Calu3 (cell line): ENCODE measurements around the gene MPIG6B. TPM values are rescaled to one million over a fixed set of nuclear protein-coding genes. Genes with fewer than 3 reads are reported as not detected.
"Not testable (repeated sequence)": the region's sequence is repeated elsewhere in the genome, so short reads cannot be mapped to it uniquely, and the experiment has no call there.

ENCODE experiments used
- BruUV-seq: library from RNA; stranded (reverse); fragments of 400-500 nt; replicated peaks from 2 replicates; lab custom pipeline; 2021; lab: Mats Ljungman, UMichigan
- CTCF ChIA-PET: fragments of 300-600 bp; sonication (Branson Sonifier 250); formaldehyde crosslinking; loops from one replicate; lab custom pipeline; 2022; ENCODE audit warnings: antibody characterized with exemption; lab: Charles Lee
- DNase-seq: peaks from one replicate; pipeline ENCODE4 v3.0.0; 2022
- H3K27ac Mint-ChIP-seq: one replicate; pipeline ENCODE4 v1.8.0; 2022; ENCODE audit warnings: mixed read lengths; ENCODE audit not compliant: unreplicated experiment
- H3K27me3 Mint-ChIP-seq: one replicate; pipeline ENCODE4 v1.8.0; 2022; ENCODE audit warnings: mixed read lengths; ENCODE audit not compliant: unreplicated experiment
- H3K36me3 Mint-ChIP-seq: one replicate; pipeline ENCODE4 v1.8.0; 2022; ENCODE audit warnings: mild to moderate bottlenecking, moderate library complexity, mixed read lengths; ENCODE audit not compliant: insufficient read depth, unreplicated experiment
- H3K4me1 Mint-ChIP-seq: one replicate; pipeline ENCODE4 v1.8.0; 2022; ENCODE audit warnings: mild to moderate bottlenecking, low read depth, mixed read lengths; ENCODE audit not compliant: unreplicated experiment
- H3K4me3 Mint-ChIP-seq: one replicate; pipeline ENCODE4 v1.8.0; 2022; ENCODE audit warnings: mild to moderate bottlenecking, low read depth, moderate library complexity, mixed read lengths; ENCODE audit not compliant: unreplicated experiment
- H3K9me3 Mint-ChIP-seq: one replicate; pipeline ENCODE4 v1.8.0; 2022; ENCODE audit warnings: low read depth, mixed read lengths; ENCODE audit not compliant: unreplicated experiment
- CTCF ChIP-seq: fragments of 200-600 bp; IDR thresholded peaks from one replicate; pipeline ENCODE4 v1.8.0; 2022; ENCODE audit warnings: antibody characterized with exemption; ENCODE audit not compliant: unreplicated experiment
- intact Hi-C: fragments of 100-400 bp; cut with micrococcal nuclease; formaldehyde crosslinking; loops from one replicate; pipeline ENCODE4 v1.10.0; 2022; ENCODE audit not compliant: unreplicated experiment
- total RNA-seq: library from RNA; stranded (reverse); gene quantifications from 2 replicates; pipeline ENCODE4 v1.2.3, GENCODE V29; 2022

MPIG6B gene
- total RNA-seq, 1 experiment from 2014 or later: not detected

DNA sequence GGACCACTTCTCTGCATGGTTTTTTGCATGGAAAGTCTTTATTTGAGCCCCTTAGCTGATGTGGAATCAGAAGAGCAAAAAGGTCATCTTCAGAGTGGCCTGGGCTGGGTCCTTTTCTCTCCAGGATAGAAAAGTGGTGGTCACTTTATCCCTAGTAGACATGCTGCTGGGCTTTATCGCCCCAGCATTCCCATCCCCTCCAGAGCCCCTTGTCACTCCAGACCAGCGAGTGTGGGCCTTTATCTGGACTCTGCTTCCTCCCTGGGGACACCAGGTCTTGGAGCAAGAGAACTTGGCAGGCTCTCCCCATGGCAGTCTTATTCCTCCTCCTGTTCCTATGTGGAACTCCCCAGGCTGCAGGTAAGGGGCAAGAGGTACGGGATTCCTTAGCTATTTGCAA lies 16.6 kb upstream of the MPIG6B start, which contains the start of gene LY6G6F:
Gene LY6G6F, plus strand, starts transcription at position 268 of the 400 bp plus-strand sequence. Its CDS starts 41 bp downstream, at position 309.
- no peak for TF ChIP-seq CTCF
- DNase-seq: no peak
- intact Hi-C loops: no loop called here
- CTCF ChIA-PET: interaction anchor here (0.7 to 1.2 kb wide), 2 partner anchors 68 to 81 kb away, joined by 3 read pairs; no protein-coding TSS in a partner anchor
- Mint-ChIP-seq H3K4me1 (peaks cover 19% of the 10 kb centered on the region), H3K27me3 (no peaks in the 10 kb centered on the region), H3K27ac (no peak within 1 kb of the TSS), H3K9me3 (no peaks in the 10 kb centered on the region), H3K36me3 (peaks cover 17% of the 10 kb centered on the region), H3K4me3 (no peak within 1 kb of the TSS)
- no TSS peak for BruUV-seq

- no TSS peak for BruUV-seq
- intact Hi-C loops: no loop called here
- Mint-ChIP-seq H3K4me3 (no peak overlapping the region), H3K9me3 (no peaks in the 10 kb centered on the region), H3K4me1 (peaks cover 30% of the 10 kb centered on the region), H3K27me3 (peaks cover 7% of the 10 kb centered on the region), H3K27ac (no peak overlapping the region), H3K36me3 (peaks cover 12% of the 10 kb centered on the region)
- TF ChIP-seq CTCF: no peak
- CTCF ChIA-PET: no interaction called here
- DNase-seq: no peak
Measured at GRCh38 chr6:31707701-31708100, 15.5 kb upstream of the MPIG6B start.

DNA sequence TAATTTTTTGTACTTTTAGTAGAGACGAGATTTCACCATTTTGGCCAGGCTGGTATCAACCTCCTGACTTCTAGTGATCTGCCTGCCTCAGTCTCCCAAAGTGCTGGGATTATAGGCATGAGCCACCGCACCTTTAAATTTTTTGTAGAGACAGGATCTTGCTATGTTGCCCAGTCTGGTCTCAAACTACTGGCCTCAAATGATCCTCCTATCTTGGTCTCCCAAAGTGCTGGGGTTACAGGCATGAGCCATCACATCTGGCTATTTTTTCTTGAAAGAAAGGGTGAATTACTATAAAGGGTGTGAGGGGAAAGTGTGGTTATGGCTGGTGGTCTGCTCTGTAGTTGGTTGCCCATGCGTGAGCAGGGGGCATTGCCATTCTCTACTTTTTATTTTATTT lies 14.9 kb upstream of the MPIG6B start:
- BruUV-seq: no TSS peak
- intact Hi-C loops: no loop called here
- DNase-seq: no peak

DNA sequence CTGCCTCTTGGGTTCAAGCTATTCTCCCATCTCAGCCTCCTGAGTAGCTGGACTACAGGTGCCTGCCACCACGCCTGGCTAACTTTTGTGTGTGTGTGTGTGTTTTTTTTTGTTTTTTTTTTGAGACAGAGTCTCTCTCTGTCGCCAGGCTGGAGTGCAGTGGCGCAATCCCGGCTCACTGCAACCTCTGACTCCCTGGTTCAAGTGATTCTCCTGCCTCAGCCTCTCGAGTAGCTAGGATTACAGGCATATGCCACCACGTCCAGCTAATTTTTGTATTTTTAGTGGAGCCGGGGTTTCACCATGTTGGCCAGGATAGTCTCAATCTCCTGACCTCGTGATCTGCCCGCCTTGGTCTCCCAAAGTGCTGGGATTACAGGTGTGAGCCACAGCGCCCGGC lies 14.0 kb upstream of the MPIG6B start:
- H3K36me3 Mint-ChIP-seq, H3K27ac Mint-ChIP-seq, CTCF ChIA-PET, intact Hi-C loops, H3K4me3 Mint-ChIP-seq, DNase-seq, BruUV-seq, H3K9me3 Mint-ChIP-seq: not testable (repeated sequence)
- Mint-ChIP-seq H3K27me3 (peaks cover 21% of the 10 kb centered on the region), H3K4me1 (peaks cover 23% of the 10 kb centered on the region)

More for the DNA sequence above, 14.9 kb upstream of the MPIG6B start:
- peaks cover 12% of the 10 kb centered on the region for H3K27me3 Mint-ChIP-seq
- no peak for TF ChIP-seq CTCF
- H3K27ac Mint-ChIP-seq: no peak overlapping the region
- H3K36me3 Mint-ChIP-seq: peaks cover 7% of the 10 kb centered on the region
- H3K9me3 Mint-ChIP-seq: no peaks in the 10 kb centered on the region
- CTCF ChIA-PET: interaction anchor here (0.7 kb wide), 1 partner anchor 9 kb away, joined by 10 read pairs; no protein-coding TSS in a partner anchor
- H3K4me1 Mint-ChIP-seq: peaks cover 28% of the 10 kb centered on the region
- no peak overlapping the region for H3K4me3 Mint-ChIP-seq

- DNase-seq: no peak
- H3K4me1 Mint-ChIP-seq: peaks cover 23% of the 10 kb centered on the region
- H3K27me3 Mint-ChIP-seq: peaks cover 26% of the 10 kb centered on the region
- no peaks in the 10 kb centered on the region for H3K9me3 Mint-ChIP-seq
- no peak for TF ChIP-seq CTCF
- intact Hi-C loops: no loop called here
- no peak overlapping the region for H3K27ac Mint-ChIP-seq
- CTCF ChIA-PET: interaction anchor here (0.6 to 2.2 kb wide), 4 partner anchors 19 to 125 kb away, joined by 3 to 6 read pairs (median 4); no protein-coding TSS in a partner anchor
- H3K36me3 Mint-ChIP-seq: peaks cover 3% of the 10 kb centered on the region
- H3K4me3 Mint-ChIP-seq: no peak overlapping the region
- BruUV-seq: no TSS peak
Measured at GRCh38 chr6:31710523-31711219, 12.5 kb upstream of the MPIG6B start.
